ELF-1 (cell line): ENCODE results near the gene CFAP97D2.
"Not testable (repeated sequence)": the region's sequence is repeated elsewhere in the genome, so short reads cannot be mapped to it uniquely, and the experiment has no call there.

Experiments used
- DNase-seq: peaks from one replicate; pipeline ENCODE4 v3.0.0-alpha.2; 2016; ENCODE audit warnings: low read depth, low spot score

The CFAP97D2 gene

GRCh38 chr13:114158869-114159666 is 20.0 kb upstream of the CFAP97D2 start:
- not testable (repeated sequence) for DNase-seq

DNA sequence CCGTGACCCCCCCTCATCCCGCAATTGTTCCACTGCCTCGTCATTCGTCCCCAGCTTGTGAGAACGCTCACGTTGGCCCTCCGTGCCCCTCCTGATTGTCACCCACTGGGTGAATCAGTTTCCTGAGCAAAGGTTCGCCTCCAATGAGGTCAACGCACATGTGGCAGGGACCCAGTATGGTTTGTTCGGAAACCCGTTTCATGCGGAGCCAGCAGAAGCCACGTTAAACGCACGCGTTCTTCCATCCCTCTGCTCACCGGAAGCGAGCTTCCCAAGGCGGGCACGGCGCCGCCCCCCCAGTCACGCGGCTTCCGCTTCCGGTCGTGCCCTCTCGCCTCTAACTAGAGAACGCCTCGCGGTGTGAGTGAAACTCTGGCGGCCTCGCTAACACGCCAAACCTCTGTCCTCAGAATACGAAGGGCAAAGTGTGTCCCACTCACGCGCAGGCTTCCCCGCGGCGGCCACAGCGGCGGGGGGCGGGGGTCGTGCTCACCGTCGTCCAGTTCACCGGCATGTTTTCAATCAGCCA is 18.0 kb upstream of the CFAP97D2 start:
- no peak for DNase-seq

DNA sequence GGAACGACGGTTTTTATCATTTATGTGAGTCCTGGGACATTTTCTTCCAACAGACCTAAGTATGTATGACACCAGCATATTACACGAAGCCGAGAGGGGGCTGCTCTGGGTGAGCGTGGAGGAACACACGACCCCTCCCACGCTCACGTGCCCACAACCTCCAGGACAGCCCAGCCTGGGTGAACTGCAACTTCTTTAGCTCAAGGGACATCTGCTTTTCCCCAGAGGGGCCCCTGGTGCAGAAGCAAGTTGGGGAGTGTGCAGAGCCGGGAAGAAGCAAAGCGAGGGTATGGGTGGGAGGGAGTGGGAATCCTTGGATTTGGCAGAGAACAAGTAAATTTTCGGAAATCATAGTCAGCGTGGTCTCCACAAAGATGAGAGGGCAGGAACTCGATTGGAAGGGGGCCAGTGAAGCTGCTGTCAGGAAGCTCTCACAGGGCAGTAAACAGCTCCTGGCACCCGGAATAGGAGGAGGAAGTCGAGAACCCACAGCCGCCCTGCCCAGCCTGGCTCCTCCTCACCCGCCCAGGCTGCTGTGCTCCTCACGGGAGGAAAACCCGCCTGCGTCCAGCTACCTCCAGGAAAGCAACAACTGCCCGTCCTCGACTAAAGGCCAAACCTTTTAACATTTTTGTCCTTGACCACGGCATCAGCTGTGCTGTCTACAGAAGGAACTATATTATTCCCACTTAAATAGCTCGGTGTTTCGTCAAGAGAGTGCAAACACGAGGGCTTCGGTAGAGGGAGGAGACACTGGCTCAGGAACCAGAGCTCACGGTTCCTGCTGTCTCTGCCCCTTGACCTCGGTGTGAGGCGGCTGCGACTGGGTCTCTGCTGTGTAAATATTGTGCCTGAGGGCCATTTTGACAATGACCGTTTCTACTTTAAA is 17.2 kb upstream of the CFAP97D2 start:
- DNase-seq = peak; percentile 43

DNA sequence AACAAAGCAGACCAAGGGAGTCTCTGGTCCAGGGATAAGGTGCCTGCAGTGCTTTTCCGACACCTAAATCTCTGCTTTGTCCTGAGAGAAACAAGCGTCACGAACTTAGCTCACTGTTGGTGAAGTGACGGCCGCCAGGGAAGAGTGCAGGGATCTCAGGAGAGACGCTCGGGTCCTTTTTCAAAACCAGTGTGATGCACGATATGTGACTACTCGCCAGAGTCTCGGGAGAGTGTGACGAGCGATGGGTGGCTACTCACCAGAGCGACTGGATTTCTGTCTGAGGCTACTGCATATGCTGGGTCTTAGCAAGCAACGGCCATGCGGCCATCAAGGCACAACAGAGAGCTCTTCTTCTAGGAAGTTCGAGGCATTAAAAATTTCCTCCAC is 16.5 kb upstream of the CFAP97D2 start:
- no peak for DNase-seq

DNA sequence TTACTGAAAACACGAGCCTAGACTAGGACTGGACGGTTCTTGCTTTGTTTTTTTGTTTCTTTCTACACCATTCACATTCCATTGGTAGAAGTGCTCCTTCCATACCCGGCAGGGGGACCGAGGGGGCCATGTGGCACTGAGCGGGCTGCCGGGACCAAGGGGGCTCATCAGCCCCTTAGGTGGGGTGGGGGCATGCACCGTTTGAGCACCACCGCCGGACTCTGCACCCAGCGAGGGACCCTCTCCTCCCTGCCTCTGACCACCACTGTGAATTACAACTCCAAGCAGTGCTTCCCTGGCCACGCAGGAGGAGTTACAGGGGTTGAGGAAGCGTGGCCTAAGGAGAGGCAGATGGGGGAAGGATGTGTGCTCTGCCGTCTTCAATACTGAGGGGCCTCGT is 15.0 kb upstream of the CFAP97D2 start:
- DNase-seq = no peak

GRCh38 chr13:114164681-114165429 is 14.2 kb upstream of the CFAP97D2 start:
- DNase-seq = no peak

DNA sequence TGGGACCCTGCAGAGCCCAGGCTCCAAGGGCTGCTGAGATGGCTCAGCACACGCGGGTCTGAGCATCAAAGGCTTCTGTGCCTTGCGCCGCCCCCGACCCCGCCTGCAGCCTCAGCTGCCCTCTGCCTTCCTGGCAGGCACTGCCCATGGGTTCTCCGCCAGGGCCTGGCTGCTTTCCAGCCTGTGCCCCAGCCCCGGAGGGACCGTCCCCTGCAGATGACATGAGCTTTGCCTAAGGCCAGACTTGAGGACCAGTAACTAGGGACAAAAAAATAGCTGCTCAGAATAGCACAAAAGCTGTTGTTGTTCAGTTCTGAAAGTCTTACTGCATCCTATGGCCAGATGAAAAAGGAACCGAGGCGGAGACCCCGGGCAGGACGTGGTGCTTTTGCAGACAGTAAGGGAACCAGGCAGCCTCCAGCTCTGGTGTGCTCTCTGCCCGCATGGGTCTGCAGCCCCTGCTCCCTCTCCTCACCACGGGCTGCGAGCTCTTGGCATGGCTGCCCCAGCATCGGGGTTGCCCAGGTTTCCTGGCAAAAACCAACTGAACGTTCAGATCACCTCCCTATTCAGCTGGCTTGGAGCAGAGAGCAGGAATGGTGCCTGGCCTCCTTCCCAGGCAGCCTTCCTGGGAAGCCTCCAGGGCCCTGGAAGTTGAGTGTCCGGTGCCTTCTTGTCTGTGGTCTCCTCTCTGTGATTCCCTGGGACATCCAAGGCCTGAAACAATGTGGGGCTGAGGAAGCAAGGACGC is 12.5 kb upstream of the CFAP97D2 start:
- no peak for DNase-seq

- DNase-seq = no peak
Measured at GRCh38 chr13:114167426-114167825, 11.6 kb upstream of the CFAP97D2 start.

DNA sequence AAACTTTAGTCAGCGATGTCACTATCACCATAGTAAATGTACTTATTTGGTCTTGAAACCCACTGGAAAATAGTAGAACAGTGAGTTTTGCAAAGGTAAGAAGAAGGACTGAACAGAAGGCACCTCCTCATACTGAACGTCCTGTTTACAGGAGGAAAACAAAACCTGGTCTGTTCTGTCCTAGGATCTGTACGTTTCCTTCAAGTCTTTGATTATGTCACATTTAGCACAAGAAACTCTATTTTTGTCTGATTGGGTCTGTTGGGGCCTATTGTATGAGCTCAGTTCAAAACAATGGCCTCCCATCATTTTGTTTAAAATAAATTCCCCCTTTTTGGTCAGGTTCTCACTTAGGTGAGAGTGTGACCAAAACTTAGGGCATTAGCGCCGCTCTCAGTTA is 11.2 kb upstream of the CFAP97D2 start:
- DNase-seq = no peak

DNA sequence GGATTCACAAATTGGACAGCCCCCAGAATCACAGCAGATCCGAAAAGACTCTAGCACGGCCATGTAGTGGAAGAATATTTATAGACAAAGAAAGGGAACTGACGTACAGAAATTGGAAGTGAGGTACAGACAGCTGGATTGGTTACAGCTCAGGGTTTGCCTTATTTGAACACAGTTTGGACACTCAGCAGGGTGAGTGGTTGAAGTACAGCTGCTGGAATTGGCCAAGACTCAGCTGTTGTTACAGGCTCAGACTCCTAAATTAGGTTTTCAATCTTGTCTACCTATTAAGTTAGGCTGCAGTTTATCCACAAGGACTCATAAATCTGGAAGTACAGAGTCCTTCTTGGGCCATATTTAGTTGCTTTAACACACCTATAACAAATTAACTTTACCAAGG is 5.8 kb upstream of the CFAP97D2 start:
- no peak for DNase-seq

GRCh38 chr13:114173745-114174144 is 5.3 kb upstream of the CFAP97D2 start:
- no peak for DNase-seq

DNA sequence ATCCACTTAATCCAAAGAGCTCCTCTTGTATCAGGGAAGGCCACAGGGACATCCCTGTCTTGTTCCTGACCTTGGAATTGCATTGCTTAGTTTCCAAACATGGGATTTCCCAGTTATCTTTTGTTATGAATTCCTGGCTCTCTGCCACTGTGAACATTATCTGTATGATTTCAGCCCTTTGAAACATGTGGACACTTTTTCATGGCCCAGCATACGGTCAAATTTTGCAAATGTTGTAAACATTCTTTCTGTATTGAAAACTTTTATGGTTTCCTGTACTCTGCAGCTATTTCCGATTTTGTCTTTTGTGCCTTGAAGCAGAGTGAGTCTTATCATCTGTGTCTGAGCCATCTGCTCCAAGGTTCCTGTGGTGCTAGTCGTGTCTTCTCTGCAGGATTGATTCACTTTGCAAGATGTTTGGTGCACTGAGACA is 4.5 kb upstream of the CFAP97D2 start:
- DNase-seq = no peak

- not testable (repeated sequence) for DNase-seq
Measured at GRCh38 chr13:114176359-114176902, 2.6 kb upstream of the CFAP97D2 start.

- no peak for DNase-seq
Measured at GRCh38 chr13:114177245-114178010, 1.6 kb upstream of the CFAP97D2 start.

- DNase-seq = no peak
Measured at GRCh38 chr13:114185182-114185971, 6.3 kb downstream of the CFAP97D2 start.

- DNase-seq = no peak
Measured at GRCh38 chr13:114194853-114195252, 15.8 kb downstream of the CFAP97D2 start.

DNA sequence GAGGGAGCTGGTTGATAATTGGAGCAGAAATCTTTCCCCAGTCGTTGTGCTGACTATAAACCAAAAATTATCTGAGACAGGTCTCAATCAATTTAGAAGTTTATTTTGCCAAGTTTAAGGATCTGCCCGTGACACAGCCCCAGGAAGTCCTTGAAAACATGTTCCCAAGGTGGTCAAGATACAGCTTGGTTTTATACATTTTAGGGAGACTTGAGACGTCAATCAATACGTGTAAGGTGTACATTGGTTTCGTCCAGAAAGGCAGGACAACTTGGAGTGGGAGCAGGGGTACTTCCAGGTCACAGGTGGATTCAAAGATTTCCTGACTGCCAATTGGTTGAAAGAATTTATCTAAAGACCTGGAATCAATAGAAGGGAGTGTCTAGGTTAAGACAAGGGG is 17.6 kb downstream of the CFAP97D2 start:
- no peak for DNase-seq

- DNase-seq = no peak
Measured at GRCh38 chr13:114198556-114198955, 19.5 kb downstream of the CFAP97D2 start.

GRCh38 chr13:114199526-114199925 is 20.5 kb downstream of the CFAP97D2 start:
- DNase-seq = not testable (repeated sequence)
